Superior temporal gyrus (tissue), 1 donor: ENCODE results near the gene GORASP1.

Experiments used
- DNase-seq: peaks from one replicate; pipeline ENCODE4 v3.0.0-alpha.2; 2016; ENCODE audit errors: extremely low spot score

Gene GORASP1

DNA sequence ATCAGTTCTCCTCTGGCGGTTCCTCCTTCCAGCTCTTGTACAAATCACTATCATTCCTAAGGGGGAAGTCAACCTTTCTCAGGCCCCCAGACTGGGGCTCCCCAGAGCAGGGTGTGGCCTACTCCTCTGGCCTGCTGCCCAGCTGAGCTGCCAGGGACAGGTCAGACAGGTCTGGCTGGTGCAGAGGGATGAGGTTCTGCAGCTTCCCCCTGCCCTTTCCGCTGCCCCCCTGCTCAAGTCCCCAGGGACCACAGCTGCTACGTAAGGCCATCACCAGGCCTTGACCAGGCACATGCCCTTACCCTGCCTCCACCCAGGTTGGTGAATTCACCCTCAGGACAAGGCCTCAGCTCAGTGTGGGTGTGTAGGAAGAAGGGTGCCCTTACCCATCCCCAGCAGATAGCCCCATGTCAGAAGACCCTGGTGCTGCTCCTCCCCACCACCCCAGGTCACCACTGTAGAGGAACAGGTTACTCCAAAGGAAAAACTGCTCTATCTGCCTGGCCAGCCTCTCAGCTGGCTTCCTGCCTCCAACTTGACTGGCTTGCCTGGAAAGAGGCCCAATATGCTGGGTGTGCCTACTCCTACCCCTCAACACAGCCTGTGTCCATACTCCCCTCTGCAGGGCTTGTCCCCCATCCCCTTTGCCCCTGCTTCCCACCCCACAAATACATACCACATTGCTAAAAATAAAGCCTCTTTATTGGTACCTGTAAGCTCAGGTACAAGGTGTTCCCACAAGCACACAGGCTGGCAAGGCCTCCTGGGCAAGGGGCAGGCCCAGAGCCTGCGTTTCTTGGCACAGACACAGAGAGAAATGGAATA lies 34.0 kb upstream of the GORASP1 start:
- DNase-seq: no peak

DNA sequence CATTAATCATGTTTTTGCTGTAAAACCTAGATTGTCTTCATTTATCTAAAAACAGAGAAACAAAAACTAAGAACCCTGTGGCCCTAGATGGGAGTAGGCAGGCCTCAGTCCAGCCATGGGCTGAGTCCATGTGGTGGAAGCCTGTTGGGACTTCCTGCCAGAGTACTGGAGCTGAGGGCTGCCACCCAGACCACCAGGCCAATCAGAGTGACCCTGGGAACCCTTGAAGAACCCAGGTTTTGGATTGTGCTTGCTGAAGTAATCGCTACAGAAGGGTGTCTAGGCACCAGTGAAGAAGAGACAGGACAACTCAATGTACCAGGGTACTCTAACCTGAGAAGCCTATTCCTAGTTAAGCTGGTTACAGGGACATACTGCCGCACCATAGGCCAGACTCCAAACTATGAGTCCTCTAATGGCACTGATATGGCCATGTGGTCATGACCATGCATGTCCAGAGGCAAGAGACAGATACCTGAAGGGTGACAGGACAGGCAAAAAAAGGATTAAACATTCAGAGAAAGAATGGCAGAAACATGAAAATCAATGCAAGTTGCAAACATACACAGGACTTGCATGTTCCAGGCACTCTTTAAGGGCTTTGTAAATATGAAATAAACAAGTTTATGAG lies 33.0 kb upstream of the GORASP1 start:
- no peak for DNase-seq

DNA sequence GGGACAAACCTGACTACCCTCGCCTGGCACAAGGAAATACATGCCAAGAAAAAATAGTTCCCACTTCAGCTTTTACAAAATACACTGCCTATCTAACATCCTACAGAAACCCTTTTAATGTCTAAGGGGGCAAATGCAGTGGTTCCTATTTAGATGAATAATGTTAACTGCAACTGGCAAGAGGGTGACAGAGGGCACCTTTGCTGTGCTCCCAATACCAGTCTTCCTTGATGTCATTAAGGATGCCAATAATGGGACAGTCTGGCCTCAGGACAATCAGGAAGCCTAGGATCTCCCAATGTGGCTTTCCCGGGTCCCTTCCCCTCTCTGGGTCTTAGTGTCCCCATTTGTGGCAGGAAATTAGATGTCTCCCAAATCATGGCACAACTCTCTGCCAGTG lies 32.0 kb upstream of the GORASP1 start:
- no peak for DNase-seq

DNA sequence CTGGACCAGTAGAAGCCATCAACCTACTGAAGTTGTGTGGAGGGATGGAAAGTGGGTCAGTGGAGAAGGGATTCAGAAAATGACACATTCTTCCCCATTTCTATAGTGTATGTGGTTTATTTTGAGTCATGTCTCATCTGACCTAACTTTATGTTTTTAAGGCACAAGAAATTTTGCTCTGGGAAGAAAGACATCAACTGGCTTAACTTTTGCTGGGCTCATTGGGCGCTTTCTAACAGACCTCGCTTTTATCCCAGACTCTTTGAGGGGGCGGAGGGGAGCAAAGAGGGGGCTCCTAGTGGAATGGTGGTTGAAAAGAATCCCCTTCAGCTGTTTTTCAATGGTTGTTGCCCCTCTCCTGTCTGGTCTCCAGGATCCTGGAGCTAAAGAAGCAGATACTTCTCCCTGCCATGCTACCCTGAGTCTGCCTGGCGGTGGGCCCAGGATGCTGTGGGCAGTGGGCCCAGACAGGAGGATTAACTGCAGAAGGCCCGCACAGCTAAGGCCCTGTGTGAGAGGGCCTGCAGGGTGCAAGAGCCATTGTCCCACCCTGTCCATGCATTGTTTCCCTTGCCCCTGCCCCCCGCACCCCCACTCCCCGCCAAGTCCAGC lies 31.5 kb upstream of the GORASP1 start:
- DNase-seq: no peak

DNA sequence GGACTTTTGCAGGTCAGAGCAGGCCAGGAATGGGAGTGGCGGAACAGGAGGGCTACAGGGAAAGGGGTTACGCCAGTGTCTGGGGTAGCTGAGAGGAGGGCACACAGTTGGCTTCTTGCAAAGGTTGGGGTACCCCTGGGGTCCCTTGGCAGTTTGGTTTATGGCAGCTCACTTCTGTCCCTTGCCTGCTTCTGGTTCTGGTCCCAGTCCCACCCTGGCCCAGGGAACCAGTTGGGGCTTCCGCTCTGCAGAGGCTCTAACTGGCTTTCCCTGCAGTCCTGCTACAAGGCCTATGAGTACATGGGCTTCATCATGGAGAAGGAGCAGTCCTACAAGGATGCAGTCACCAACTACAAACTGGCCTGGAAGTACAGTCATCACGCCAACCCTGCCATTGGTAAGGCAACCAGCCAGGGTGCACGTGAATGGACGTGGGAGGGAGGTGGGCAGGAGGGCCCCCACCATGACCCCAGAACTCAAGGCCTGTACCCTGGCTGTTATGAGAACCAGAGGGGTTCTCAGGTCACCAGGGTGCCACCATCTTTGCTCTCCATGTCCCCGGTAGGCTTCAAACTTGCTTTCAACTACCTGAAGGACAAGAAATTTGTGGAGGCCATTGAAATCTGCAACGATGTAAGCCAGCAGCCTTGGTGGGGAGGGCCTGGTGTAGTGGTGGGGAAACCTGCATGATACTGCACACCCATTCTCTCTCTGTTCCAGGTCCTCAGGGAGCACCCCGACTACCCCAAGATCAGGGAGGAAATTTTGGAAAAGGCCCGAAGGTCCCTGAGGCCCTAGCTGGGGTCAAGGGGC lies 30.8 kb upstream of the GORASP1 start:
- DNase-seq: no peak

DNA sequence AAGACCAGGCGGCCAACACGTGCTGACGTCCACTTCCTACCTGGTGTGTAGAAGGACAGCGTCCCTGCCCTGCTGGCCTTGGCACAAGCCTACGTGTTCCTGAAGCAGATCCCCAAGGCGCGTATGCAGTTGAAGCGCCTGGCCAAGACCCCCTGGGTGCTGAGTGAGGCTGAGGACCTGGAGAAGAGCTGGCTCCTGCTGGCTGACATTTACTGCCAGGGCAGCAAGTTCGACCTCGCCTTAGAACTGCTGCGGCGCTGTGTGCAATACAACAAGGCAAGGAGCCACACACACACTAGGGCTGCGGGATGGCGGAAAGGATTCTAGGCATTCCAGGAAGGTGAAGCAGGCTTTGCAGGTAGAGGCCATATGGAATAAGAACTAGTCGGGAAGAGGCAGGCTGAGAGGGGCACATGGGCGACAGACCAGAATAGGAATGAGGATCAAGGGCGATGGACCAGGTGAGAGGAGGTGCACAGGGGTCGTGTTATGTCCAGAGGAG lies 30.1 kb upstream of the GORASP1 start:
- no peak for DNase-seq

DNA sequence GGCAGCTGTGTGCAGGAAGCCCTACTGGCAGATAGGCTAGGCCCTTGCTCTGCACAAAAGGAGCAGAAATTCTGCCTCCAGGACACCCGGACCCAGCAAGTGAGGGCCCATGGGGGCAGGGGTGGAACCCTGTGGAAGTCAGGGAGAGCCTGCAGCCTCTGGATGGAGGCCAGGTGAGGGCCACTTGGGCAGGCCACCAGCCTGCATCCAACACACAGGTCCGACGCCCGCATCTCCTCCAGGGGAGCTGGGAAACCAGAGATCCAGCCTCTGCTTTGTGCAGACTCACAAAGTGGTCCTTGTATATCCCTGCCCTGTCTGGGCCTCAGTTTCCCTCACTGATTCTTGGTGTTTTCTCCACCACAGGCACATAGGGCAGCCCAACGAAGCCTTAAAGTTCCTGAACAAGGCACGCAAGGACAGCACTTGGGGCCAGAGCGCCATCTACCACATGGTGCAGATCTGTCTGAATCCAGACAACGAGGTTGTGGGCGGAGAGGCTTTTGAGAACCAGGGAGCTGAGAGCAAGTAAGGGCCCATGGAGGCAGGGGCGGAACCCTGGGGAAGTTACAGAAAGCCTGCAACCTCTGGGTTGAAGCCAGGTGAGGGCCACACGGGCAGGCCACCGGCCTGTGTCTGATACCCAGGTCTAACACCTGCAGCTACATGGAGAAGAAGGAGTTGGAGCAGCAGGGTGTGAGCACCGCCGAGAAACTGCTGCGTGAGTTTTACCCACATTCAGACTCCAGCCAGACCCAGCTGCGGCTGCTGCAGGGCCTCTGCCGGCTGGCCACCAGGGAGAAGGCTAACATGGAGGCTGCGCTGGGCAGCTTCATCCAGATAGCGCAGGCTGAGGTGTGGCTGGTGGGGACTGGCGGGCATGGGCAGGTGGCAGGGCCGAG lies 29.4 kb upstream of the GORASP1 start:
- no peak for DNase-seq

DNA sequence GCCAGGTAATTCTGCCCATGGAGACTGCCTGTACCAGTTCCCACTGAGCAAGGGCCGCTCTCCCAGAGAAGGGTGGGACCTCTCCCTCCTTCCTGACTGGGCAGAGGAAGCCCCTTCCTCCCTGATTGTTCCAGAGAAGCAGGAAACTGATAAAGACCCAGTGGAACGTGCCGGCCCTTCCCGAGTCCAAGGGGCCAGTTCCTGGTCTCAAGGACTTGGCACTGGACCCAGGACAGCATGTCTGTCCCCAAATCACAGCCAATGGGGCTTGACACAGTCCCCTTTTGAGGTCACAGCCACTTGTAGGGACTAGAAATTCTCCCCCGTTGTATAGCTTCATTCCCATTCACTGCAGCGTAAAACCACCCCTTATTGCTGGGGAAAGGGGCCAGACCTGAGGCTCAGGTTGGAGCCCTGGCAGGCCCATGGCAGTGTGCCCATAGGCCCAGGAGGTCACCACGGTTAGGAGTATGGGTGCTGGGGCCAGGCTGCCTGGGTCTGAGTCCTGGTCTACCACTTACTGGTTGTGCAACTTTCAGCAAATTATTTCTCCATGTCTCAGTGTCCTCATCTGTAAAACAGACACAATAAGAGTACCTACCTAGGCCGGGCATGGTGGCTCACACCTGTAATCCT lies 27.9 kb upstream of the GORASP1 start:
- no peak for DNase-seq

DNA sequence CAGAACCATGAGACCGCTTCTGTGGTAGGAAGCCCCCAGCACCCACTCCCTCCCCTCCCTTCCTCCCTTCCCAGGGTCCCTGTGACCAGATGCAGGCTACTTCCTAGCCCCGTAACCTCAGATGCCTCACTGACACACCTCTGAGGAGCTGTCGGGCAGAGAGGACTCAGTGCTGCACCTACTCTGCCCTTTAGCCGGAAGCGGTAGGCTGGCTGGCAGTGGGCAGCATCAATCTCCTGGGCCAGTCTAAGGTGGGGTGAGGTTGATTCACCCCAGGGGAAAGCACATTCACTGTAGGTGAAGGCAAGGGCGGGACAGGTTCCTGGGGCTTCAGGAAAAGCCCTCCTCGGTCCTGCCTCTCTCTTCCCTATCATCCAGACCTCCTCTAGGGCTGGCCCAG lies 26.9 kb upstream of the GORASP1 start:
- no peak for DNase-seq

DNA sequence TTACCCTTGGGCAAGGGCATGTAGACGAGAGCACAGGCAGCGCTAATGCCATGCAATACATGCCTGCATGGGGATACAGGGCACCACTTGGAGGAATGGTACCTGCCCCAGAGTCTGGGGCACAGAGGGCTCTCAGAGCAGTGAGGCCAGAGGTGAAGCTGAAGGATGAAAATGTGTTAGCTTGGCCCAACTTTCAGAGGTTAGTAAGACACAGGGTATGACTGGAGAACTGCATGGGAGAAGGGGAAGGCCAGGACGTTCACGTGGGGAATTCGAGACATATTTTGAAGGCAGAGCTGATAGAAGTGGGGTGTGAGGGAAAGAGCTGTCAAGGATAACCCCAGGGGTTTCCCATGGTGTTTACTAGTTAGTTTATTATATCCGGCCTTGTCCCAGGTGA lies 26.4 kb upstream of the GORASP1 start:
- DNase-seq: no peak

DNA sequence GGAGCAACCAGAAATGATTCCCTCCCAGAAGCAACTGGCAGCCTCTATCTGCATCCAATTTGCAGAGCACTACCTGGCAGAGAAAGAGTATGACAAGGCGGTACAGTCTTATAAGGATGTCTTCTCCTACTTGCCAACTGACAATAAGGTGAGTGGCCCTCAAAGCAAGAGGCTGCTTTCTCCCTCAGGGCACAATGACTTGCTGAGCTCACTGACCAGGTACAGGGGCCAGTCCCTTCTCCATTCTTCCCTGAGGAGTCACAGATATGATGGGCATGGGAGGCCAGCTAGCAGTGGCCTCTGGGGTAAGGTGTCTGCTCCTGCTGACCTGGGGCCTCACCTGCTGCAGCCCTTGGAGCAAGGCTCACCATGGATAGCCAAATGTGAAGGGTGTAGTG lies 25.7 kb upstream of the GORASP1 start:
- DNase-seq: no peak

DNA sequence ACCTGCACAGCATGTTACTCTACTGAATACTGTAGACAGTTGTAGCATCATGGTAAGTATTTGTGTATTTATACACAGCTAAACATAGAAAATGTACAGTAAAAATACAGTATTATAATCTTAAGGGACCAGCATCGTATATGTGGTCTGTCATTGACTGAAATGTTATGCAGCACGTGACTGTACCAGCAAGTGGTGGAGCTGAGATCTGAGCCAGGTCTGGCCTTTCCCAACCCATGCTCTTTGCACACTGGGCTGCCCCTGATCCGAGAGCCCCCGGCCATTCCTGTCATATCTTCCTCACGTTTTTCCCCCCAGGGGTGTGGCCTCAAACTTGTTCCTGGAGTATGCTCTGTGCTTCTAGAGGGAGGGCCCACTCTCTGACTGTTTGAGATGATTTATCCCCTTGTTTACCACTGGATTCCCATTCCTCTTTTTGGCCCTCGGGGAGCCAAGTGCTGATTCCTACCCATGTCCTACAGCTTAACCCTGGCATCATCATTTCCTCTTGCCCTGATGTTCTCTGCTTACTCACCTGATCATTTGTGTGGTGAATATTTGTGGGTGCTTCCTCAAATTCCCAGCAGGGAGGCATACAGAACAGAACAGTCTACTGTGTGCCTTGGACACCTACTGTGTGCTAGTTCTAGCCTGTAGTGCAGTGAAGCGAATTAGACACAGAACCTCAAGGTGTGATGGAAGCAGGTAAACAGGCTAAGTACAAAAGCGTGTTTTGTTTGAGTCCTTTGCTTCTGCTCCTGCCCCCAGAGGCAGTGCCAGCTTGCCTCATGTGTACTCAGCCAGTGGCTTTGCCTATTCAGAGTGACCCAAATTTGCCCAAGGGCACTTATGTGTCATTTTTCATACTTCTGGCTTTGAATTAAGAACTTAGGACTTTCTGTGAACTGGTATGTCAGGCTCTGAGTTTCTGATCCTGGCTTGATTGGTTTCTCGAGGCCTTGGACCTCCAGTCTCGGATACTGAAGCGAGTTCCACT lies 25.0 kb upstream of the GORASP1 start:
- DNase-seq: no peak

DNA sequence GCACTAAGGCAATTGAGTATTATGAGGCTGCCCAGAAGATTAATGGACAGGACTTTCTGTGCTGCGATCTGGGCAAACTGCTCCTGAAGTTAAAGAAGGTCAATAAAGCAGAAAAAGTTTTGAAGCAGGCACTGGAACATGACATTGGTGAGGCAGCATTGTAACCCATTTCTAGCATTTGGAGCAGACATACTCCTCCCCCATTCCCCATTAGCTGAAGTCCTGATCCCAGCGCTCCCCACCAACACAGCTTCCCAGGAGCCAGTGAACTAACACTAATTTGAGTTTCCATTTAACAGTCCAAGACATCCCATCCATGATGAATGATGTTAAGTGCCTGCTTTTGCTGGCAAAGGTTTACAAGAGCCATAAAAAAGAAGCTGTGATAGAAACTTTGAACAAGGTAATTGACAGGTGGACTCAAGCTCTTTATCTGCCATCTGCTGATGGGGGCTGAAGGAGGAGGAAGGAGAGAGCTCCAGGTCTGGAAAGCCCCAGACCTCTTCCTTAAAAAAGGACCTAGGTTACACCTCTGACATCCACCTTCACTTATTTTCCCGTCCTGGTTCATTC lies 23.4 kb upstream of the GORASP1 start:
- DNase-seq: no peak

DNA sequence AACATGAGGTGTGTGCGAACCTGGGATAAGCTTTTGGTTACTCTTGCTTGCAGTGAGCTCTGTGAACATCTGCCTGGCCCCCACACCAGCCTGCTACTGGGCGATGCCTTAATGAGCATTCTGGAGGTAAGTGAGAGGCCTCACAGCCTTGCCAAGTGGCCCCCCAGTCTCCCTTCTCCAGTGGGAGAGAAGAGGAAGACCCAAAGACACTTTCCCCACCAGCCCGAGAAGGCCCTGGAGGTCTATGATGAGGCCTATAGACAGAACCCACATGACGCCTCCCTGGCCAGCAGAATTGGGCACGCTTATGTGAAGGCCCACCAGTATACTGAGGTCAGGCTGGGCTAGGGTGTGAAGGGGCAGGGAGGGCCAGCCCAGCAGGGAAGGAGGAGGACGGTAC lies 22.6 kb upstream of the GORASP1 start:
- DNase-seq: no peak

DNA sequence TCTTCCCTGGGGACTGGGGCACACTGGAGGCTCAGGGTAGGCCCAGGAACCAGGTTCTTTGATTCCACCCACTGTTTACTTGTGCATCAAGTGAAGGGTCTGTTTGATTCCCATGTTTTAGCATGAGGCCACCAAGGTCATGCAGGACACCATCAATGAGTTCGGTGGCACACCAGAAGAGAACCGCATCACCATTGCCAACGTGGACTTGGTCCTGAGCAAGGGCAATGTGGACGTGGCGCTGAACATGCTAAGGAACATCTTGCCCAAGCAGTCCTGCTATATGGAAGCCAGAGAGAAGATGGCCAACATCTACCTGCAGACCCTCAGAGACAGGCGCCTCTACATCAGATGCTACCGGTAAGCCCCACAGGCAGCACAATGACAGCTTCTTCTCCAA lies 21.5 kb upstream of the GORASP1 start:
- no peak for DNase-seq

DNA sequence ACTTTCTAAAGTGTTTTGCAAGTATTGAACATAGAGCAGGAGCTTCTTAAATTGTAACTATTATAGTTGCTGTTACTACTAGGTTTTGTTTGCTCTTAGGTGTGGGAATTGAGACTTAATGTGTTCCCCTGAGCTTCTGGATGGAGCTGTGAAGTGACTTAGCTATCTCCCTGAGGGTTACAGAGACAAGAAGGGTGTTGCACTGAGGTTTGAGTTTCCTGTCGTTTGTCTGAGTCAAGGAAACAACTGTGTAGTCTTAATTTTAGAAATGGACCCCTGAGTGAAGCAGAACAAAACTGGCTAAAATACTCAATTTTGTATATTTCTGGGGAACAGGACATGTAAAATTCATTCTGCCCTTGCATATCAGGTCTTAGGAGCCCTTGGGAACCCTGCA lies 20.5 kb upstream of the GORASP1 start:
- no peak for DNase-seq

DNA sequence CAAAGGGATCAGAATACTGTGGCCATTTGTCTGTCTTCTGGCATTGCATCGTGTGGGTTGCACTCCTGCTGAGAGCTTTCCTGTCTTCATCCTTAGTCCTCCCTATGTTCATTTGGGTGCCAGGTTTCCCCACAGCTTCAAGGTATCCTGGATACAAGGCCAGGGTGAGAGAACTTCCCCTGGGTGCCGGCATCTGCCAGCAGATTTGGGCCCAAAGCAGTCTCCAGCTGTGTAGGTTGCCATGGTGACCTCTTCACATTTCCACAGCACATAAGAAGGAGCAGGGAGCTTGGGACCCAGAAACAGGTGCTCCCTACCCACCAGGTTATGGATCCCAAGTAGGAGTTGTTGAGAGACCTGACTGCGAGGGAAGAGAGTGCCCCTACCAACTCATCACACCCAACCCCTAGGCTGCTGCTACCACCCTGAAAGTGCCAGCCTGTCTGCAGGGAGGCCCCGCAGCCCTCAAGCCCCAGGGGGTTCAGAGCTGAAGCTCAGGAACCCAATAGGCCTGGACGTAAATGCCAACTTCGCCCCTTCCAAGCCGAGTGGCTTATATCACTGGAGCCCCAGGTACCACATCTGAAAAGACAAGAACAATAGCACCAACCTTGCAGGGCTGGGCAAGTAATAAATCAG lies 20.0 kb upstream of the GORASP1 start:
- DNase-seq: no peak

DNA sequence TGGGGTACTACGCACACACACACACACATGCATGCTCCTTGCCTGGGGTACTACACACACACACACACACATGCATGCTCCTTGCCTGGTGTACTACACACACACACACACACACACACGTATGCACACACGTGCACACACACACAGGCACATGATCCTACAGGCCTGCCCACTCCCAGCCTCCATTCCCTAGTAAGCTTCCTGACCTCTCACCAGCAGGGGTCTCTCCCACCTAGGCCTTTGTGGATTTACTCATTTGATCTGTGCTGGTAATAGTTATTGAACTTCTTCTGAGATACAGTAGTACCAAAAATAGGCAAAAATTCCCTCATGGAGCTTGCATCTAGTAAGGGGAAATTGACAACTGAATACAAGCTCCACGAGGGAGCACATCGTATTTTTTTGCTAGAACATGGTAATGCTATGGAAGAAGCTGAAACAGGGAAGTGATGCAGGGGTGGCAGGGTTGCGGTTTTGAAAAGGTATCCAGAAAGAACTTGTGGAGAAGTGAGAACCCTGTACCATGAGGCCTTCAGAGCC lies 19.2 kb upstream of the GORASP1 start:
- peak; percentile 59 for DNase-seq
